H9 (cell line): ENCODE data around the gene S1PR3. TPM values are rescaled to one million over a fixed set of nuclear protein-coding genes. Genes with fewer than 3 reads are reported as not detected.

Experiments used
- DNase-seq: peaks from one replicate; pipeline ENCODE4 v3.0.0-alpha.2; 2017
- H2AFZ ChIP-seq: one replicate; pipeline ENCODE4 v1.6.1; 2013; ENCODE audit warnings: mild to moderate bottlenecking, low read length, control low read depth, moderate library complexity
- H2AK5ac ChIP-seq: 2 replicates; pipeline ENCODE4 v1.6.1; 2013; ENCODE audit warnings: low read length, control low read depth, mixed read lengths; ENCODE audit not compliant: insufficient read length
- H2BK120ac ChIP-seq: one replicate; pipeline ENCODE4 v1.6.1; 2013; ENCODE audit warnings: low read depth, mild to moderate bottlenecking, low read length, control low read depth, inconsistent platforms; ENCODE audit not compliant: poor library complexity, severe bottlenecking
- H2BK12ac ChIP-seq: 2 replicates; pipeline ENCODE4 v1.6.1; 2013; ENCODE audit warnings: low read length, control low read depth, mixed read lengths, low read depth; ENCODE audit not compliant: insufficient read length
- H2BK15ac ChIP-seq: 2 replicates; pipeline ENCODE4 v1.6.1; 2013; ENCODE audit warnings: low read depth, low read length, control low read depth
- H2BK20ac ChIP-seq: one replicate; pipeline ENCODE4 v1.6.1; 2013; ENCODE audit warnings: low read depth, mild to moderate bottlenecking, low read length, control low read depth, inconsistent platforms; ENCODE audit not compliant: poor library complexity, severe bottlenecking
- H2BK5ac ChIP-seq: 2 replicates; pipeline ENCODE4 v1.6.1; 2013; ENCODE audit warnings: low read length, control low read depth, mixed read lengths; ENCODE audit not compliant: insufficient read length
- H3K14ac ChIP-seq: 2 replicates; pipeline ENCODE4 v1.6.1; 2013; ENCODE audit warnings: low read length, control low read depth; ENCODE audit not compliant: insufficient read depth
- H3K18ac ChIP-seq: 2 replicates; pipeline ENCODE4 v1.6.1; 2013; ENCODE audit warnings: low read depth, mild to moderate bottlenecking, mixed read lengths, low read length, control low read depth; ENCODE audit not compliant: insufficient read length
- H3K23ac ChIP-seq: 2 replicates; pipeline ENCODE4 v1.6.1; 2013; ENCODE audit warnings: low read length, control low read depth, mixed read lengths, low read depth; ENCODE audit not compliant: insufficient read length
- H3K23me2 ChIP-seq: 2 replicates; pipeline ENCODE4 v1.6.1; 2013; ENCODE audit warnings: low read depth, mild to moderate bottlenecking, mixed read lengths, low read length, control low read depth; ENCODE audit not compliant: insufficient read length, poor library complexity, severe bottlenecking
- H3K27ac ChIP-seq: 2 replicates; pipeline ENCODE4 v1.5.1; 2013; ENCODE audit warnings: low read length, control low read depth, mixed read lengths, low read depth; ENCODE audit not compliant: insufficient read length
- H3K27me3 ChIP-seq: 2 replicates; pipeline ENCODE4 v1.6.1; 2013; ENCODE audit warnings: low read length, control low read depth, inconsistent platforms; ENCODE audit not compliant: insufficient read depth
- H3K4ac ChIP-seq: 2 replicates; pipeline ENCODE4 v1.6.1; 2013; ENCODE audit warnings: low read depth, mild to moderate bottlenecking, control low read depth, inconsistent platforms, low read length, moderate library complexity
- H3K4me1 ChIP-seq: 2 replicates; pipeline ENCODE4 v1.6.1; 2013; ENCODE audit warnings: low read length, control low read depth, inconsistent platforms; ENCODE audit not compliant: insufficient read depth
- H3K4me2 ChIP-seq: 2 replicates; pipeline ENCODE4 v1.6.1; 2013; ENCODE audit warnings: low read length, control low read depth, mixed read lengths; ENCODE audit not compliant: insufficient read length, insufficient read depth
- H3K56ac ChIP-seq: 2 replicates; pipeline ENCODE4 v1.6.1; 2013; ENCODE audit warnings: low read depth, mild to moderate bottlenecking, mixed read lengths, low read length, control low read depth; ENCODE audit not compliant: insufficient read length
- H3K79me1 ChIP-seq: 2 replicates; pipeline ENCODE4 v1.6.1; 2013; ENCODE audit warnings: low read depth, mild to moderate bottlenecking, moderate library complexity, low read length, control low read depth, inconsistent platforms; ENCODE audit not compliant: insufficient read depth, poor library complexity, severe bottlenecking
- H3K79me2 ChIP-seq: 2 replicates; pipeline ENCODE4 v1.6.1; 2013; ENCODE audit warnings: low read length, control low read depth, inconsistent platforms; ENCODE audit not compliant: insufficient read depth
- H3K9ac ChIP-seq: 2 replicates; pipeline ENCODE4 v1.6.1; 2013; ENCODE audit warnings: low read length, control low read depth, mixed read lengths; ENCODE audit not compliant: insufficient read length; ENCODE audit errors: extremely low read depth
- H3K9me3 ChIP-seq: one replicate; pipeline ENCODE4 v1.6.1; 2013; ENCODE audit warnings: low read depth, low read length, inconsistent platforms; ENCODE audit not compliant: control insufficient read depth
- H3T11ph ChIP-seq: one replicate; pipeline ENCODE4 v1.6.1; 2013; ENCODE audit warnings: mild to moderate bottlenecking, low read length, control low read depth, inconsistent platforms
- H4K20me1 ChIP-seq: one replicate; pipeline ENCODE4 v1.6.1; 2013; ENCODE audit not compliant: control insufficient read depth, insufficient read length, insufficient read depth
- H4K5ac ChIP-seq: 2 replicates; pipeline ENCODE4 v1.6.1; 2013; ENCODE audit warnings: low read depth, mild to moderate bottlenecking, mixed read lengths, low read length, control low read depth; ENCODE audit not compliant: insufficient read length
- H4K8ac ChIP-seq: replicated peaks from 2 replicates; pipeline ENCODE4 v1.6.1; 2013; ENCODE audit warnings: low read length, control low read depth, mixed read lengths, low read depth; ENCODE audit not compliant: insufficient read length
- H4K91ac ChIP-seq: 2 replicates; pipeline ENCODE4 v1.6.1; 2013; ENCODE audit warnings: low read depth, mild to moderate bottlenecking, moderate library complexity, mixed read lengths, low read length, control low read depth; ENCODE audit not compliant: insufficient read length
- H3K27ac Mint-ChIP-seq, 3 experiments: 2 replicates in 2 of 3; 3 replicates in 1 of 3; pipeline ENCODE4 v1.8.0; 2020 to 2021; ENCODE audit warnings: mixed read lengths in 3 of 3, mild to moderate bottlenecking in 1 of 3, moderate library complexity in 1 of 3
- H3K27me3 Mint-ChIP-seq: 2 replicates; pipeline ENCODE4 v1.8.0; 2021; ENCODE audit warnings: low read depth, mild to moderate bottlenecking, moderate library complexity, mixed read lengths
- H3K36me3 Mint-ChIP-seq, 3 experiments: 2 replicates in 2 of 3; 3 replicates in 1 of 3; pipeline ENCODE4 v1.8.0; 2020 to 2021; ENCODE audit warnings: low read depth in 3 of 3, mixed read lengths in 3 of 3; ENCODE audit not compliant: insufficient read depth in 1 of 3
- H3K4me1 Mint-ChIP-seq, 2 experiments: 2 replicates each; pipeline ENCODE4 v1.8.0; 2020; ENCODE audit warnings: mixed read lengths in 2 of 2
- H3K4me3 Mint-ChIP-seq, 2 experiments: 2 replicates in 1 of 2; 3 replicates in 1 of 2; pipeline ENCODE4 v1.8.0; 2020 to 2021; ENCODE audit warnings: mild to moderate bottlenecking in 2 of 2, mixed read lengths in 2 of 2, moderate library complexity in 1 of 2
- H3K9me3 Mint-ChIP-seq, 2 experiments: 2 replicates in 1 of 2; 3 replicates in 1 of 2; pipeline ENCODE4 v1.8.0; 2020; ENCODE audit warnings: mild to moderate bottlenecking in 2 of 2, mixed read lengths in 2 of 2, moderate library complexity in 1 of 2
- CTCF ChIP-seq: fragments of 200-600 bp; sonication (generic); conservative IDR thresholded peaks from 3 replicates; pipeline ENCODE4 v1.8.0; 2021; ENCODE audit warnings: antibody characterized with exemption, mild to moderate bottlenecking
- WGBS: extraction: QIAGEN DNeasy Blood & Tissue Kit; methylation state at CpG from one replicate; pipeline ENCODE4 v1.1.7; 2013; ENCODE audit warnings: missing lambda C conversion rate, low lambda C conversion rate, mixed read lengths; ENCODE audit not compliant: insufficient read length; ENCODE audit errors: extremely low coverage; 5-methylcytosine and 5-hydroxymethylcytosine counted together
- total RNA-seq: library from RNA; stranded (reverse); gene quantifications from 2 replicates; pipeline ENCODE4 v1.2.1, GENCODE V29; 2021

S1PR3 gene
- total RNA-seq, 1 experiment from 2014 or later, result 3.3 TPM

- H3K23me2 ChIP-seq, result no peaks in the 10 kb centered on the region
- H2BK20ac ChIP-seq, result no peak overlapping the region
- H3K79me2 ChIP-seq, result no peaks in the 10 kb centered on the region
- H3K27me3 Mint-ChIP-seq, result no peaks in the 10 kb centered on the region; the same call in 1 of the 2 replicates
- no peak overlapping the region for H3K18ac ChIP-seq
- H2BK120ac ChIP-seq, result no peak overlapping the region
- H3K4me1 ChIP-seq, result no peaks in the 10 kb centered on the region
- no peak overlapping the region for H3K4me2 ChIP-seq
- no peak overlapping the region for H2BK5ac ChIP-seq
- no peak overlapping the region for H3K23ac ChIP-seq
- H3K14ac ChIP-seq, result no peak overlapping the region
- no peak overlapping the region for H4K8ac ChIP-seq
- no peak overlapping the region for H3K4me3 Mint-ChIP-seq
- no CpG with 5 or more reads among the region's 7 CpGs for WGBS
- no peaks in the 10 kb centered on the region for H4K20me1 ChIP-seq
- no peak overlapping the region for H2AK5ac ChIP-seq
- H3K4me1 Mint-ChIP-seq, result peaks cover 2% of the 10 kb centered on the region in 2 experiments
- H3K9me3 ChIP-seq, result peaks cover 5% of the 10 kb centered on the region
- H2AFZ ChIP-seq, result no peak overlapping the region
- no peak overlapping the region for H3K4ac ChIP-seq
- no peak overlapping the region for H3K56ac ChIP-seq
- no peaks in the 10 kb centered on the region for H3K27me3 ChIP-seq
- H4K91ac ChIP-seq, result no peak overlapping the region
- no peaks in the 10 kb centered on the region for H3K79me1 ChIP-seq
- H3T11ph ChIP-seq, result no peak overlapping the region
- no peak overlapping the region for H4K5ac ChIP-seq
- no peak overlapping the region for H3K9ac ChIP-seq
- no peak overlapping the region for H2BK12ac ChIP-seq
- DNase-seq, result no peak
- H2BK15ac ChIP-seq, result no peak overlapping the region
- H3K9me3 Mint-ChIP-seq, result peaks cover 1% of the 10 kb centered on the region in 2 experiments; a peak in 4 of 5 replicates
- no peak for TF ChIP-seq CTCF
- no peak overlapping the region for H3K27ac ChIP-seq
- peaks cover under 1% of the 10 kb centered on the region in 3 experiments; a peak in 6 of 7 replicates for H3K36me3 Mint-ChIP-seq
- H3K27ac Mint-ChIP-seq, result no peak overlapping the region
Measured at GRCh38 chr9:88974641-88975040, 16.6 kb upstream of the S1PR3 start.
